Measurements from ENCODE around the gene DLX2.

GRCh38 chr2:172134270-172134669 lies 31.6 kb upstream of the DLX2 start:
- TF ChIP-seq CTCF (conservative IDR thresholded peaks at IDR 0.05 in 1 of 2, IDR thresholded peaks at IDR 0.05 in 1 of 2; ENCODE audit: extremely low read depth in 1 of 2, insufficient read depth in 1 of 2, low read depth in 1 of 2, low read length in 2 of 2) (no peak), EZH2 (IDR thresholded peaks at IDR 0.05; ENCODE audit: borderline replicate concordance, low read length) (no peak)

All from mammary epithelial cell (primary cell).